ENCODE data around the gene GLS2.

The GLS2 gene

DNA sequence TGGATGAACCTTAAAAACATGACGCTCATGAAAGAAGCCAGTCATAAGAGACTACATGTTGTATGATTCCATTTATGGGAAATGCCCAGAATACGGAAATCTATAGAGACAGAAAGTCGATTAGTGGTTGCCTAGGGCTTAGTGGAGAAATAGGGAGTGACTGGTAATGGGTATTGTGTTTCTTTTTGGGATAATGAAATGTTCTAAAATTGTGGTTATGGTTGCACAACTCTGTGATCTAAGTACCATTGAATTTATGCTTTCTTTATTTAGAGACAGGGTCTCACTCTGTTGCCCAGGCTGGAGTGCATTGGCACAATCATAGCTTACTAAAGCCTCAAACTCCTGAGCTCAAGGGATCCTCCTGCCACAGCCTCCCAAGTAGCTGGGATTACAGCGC is 41.7 kb upstream of the GLS2 start:
- no peaks in the 10 kb centered on the region for H3K36me3 ChIP-seq (ENCODE audit: low read length)
- H3F3A ChIP-seq (ENCODE audit: insufficient read depth): no peaks in the 10 kb centered on the region
- H3K4me2 ChIP-seq (ENCODE audit: low read depth, low read length, poor library complexity, severe bottlenecking): no peak overlapping the region
- no peaks in the 10 kb centered on the region for H3K27me3 ChIP-seq (ENCODE audit: low read length)
- no peaks in the 10 kb centered on the region for H3K9me3 ChIP-seq (ENCODE audit: insufficient read depth, low read length)
- H3K27ac ChIP-seq (ENCODE audit: low read depth, low read length): no peak overlapping the region
- no peaks in the 10 kb centered on the region for H3K9me2 ChIP-seq (replicated peaks; ENCODE audit: insufficient read depth, low read length)
- no peak overlapping the region for H3K4me3 ChIP-seq (ENCODE audit: insufficient read depth, low read length, poor library complexity, severe bottlenecking)
- H3K9ac ChIP-seq (ENCODE audit: low read length): no peak overlapping the region
- no peak overlapping the region for H2AFZ ChIP-seq (ENCODE audit: low read depth, low read length, severe bottlenecking)
- H4K20me1 ChIP-seq (ENCODE audit: low read depth, low read length): no peaks in the 10 kb centered on the region
- no peaks in the 10 kb centered on the region for H3K79me2 ChIP-seq (ENCODE audit: insufficient read depth, low read length)
- no peak for TF ChIP-seq EZH2phosphoT487 (conservative IDR thresholded peaks at IDR 0.05; ENCODE audit: low read length)
- TF ChIP-seq, protein P1, sequence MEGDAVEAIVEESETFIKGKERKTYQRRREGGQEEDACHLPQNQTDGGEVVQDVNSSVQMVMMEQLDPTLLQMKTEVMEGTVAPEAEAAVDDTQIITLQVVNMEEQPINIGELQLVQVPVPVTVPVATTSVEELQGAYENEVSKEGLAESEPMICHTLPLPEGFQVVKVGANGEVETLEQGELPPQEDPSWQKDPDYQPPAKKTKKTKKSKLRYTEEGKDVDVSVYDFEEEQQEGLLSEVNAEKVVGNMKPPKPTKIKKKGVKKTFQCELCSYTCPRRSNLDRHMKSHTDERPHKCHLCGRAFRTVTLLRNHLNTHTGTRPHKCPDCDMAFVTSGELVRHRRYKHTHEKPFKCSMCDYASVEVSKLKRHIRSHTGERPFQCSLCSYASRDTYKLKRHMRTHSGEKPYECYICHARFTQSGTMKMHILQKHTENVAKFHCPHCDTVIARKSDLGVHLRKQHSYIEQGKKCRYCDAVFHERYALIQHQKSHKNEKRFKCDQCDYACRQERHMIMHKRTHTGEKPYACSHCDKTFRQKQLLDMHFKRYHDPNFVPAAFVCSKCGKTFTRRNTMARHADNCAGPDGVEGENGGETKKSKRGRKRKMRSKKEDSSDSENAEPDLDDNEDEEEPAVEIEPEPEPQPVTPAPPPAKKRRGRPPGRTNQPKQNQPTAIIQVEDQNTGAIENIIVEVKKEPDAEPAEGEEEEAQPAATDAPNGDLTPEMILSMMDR (IDR thresholded peaks at IDR 0.05; ENCODE audit: insufficient read depth, low read length, poor library complexity, severe bottlenecking): no peak

DNA sequence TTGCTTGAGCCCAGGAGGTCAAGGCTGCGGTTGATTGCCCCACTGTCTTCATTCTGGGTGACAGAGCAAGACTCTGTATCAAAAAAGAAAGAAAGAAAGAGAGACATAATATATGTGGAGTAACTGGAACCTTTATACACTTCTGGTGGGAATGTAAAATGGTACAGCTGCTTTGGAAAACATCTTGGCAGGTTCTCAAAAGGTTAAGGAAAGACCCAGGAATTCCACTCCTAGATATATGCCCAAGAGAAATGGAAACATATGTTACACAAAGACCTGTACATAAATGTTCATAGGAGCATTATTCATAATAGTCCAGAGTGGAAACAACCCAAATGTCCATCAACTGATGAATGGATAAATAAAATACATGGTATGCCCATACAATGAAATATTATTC is 40.9 kb upstream of the GLS2 start:
- H2AFZ ChIP-seq (ENCODE audit: low read depth, low read length, severe bottlenecking): no peak overlapping the region
- no peaks in the 10 kb centered on the region for H4K20me1 ChIP-seq (ENCODE audit: low read depth, low read length)
- TF ChIP-seq EZH2phosphoT487 (conservative IDR thresholded peaks at IDR 0.05; ENCODE audit: low read length): no peak
- TF ChIP-seq, protein P1 (IDR thresholded peaks at IDR 0.05; ENCODE audit: insufficient read depth, low read length, poor library complexity, severe bottlenecking): no peak
- H3K9me2 ChIP-seq (replicated peaks; ENCODE audit: insufficient read depth, low read length): no peaks in the 10 kb centered on the region
- H3K79me2 ChIP-seq (ENCODE audit: insufficient read depth, low read length): no peaks in the 10 kb centered on the region
- no peak overlapping the region for H3K27ac ChIP-seq (ENCODE audit: low read depth, low read length)
- no peak overlapping the region for H3K4me2 ChIP-seq (ENCODE audit: low read depth, low read length, poor library complexity, severe bottlenecking)
- no peaks in the 10 kb centered on the region for H3K9me3 ChIP-seq (ENCODE audit: insufficient read depth, low read length)
- no peaks in the 10 kb centered on the region for H3F3A ChIP-seq (ENCODE audit: insufficient read depth)
- no peaks in the 10 kb centered on the region for H3K27me3 ChIP-seq (ENCODE audit: low read length)
- no peak overlapping the region for H3K9ac ChIP-seq (ENCODE audit: low read length)
- H3K36me3 ChIP-seq (ENCODE audit: low read length): no peaks in the 10 kb centered on the region
- no peak overlapping the region for H3K4me3 ChIP-seq (ENCODE audit: insufficient read depth, low read length, poor library complexity, severe bottlenecking)

DNA sequence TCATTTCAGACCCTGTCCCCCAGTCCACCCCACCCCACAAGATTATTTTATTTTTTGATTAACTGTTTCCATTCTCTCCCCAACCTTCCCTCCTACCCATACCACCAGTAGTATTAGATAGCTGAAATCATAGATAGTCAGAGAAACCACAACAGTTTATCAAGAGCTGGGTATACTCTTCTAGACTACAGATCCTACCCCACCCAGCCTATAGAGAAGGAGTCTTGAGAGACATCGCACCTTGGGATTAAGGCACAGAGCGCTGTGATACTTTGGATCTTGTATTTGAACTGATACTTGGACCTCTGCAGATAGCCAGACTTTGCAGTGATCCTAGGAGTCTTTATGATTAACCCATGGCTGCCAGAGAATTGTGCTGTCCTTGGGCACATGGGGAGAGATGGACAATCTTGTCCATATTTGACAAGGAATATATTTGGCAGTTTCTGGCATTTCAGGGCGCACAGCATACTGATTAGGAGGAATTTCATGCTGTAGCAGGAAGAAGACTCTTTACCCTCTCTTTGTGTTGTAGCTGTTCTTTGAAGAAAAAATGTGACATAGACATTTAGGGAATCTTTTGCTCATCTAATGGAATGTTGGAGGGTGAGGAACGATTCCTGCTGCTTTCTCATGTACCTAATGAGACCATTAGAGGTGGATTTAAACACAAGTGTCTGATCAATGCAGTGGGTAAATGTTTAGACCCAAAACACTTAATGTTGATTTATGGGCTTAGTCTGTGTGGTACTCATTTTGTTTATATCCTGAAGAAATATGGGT is 34.6 kb upstream of the GLS2 start:
- Histone ChIP-seq H3K9me3 (ENCODE audit: insufficient read depth, low read length) (no peaks in the 10 kb centered on the region), H3K79me2 (ENCODE audit: insufficient read depth, low read length) (no peaks in the 10 kb centered on the region), H3K4me3 (ENCODE audit: insufficient read depth, low read length, poor library complexity, severe bottlenecking) (no peak overlapping the region), H3K4me2 (ENCODE audit: low read depth, low read length, poor library complexity, severe bottlenecking) (peak overlapping the region; percentile 50), H3K9ac (ENCODE audit: low read length) (peak overlapping the region; percentile 46; the same call in 1 of the 2 replicates), H2AFZ (ENCODE audit: low read depth, low read length, severe bottlenecking) (no peak overlapping the region), H3K36me3 (ENCODE audit: low read length) (no peaks in the 10 kb centered on the region), H4K20me1 (ENCODE audit: low read depth, low read length) (no peaks in the 10 kb centered on the region), H3K9me2 (replicated peaks; ENCODE audit: insufficient read depth, low read length) (no peaks in the 10 kb centered on the region), H3K27ac (ENCODE audit: low read depth, low read length) (no peak overlapping the region), H3F3A (ENCODE audit: insufficient read depth) (no peaks in the 10 kb centered on the region), H3K27me3 (ENCODE audit: low read length) (no peaks in the 10 kb centered on the region)
- no peak for TF ChIP-seq EZH2phosphoT487 (conservative IDR thresholded peaks at IDR 0.05; ENCODE audit: low read length)
- TF ChIP-seq, protein P1 (IDR thresholded peaks at IDR 0.05; ENCODE audit: insufficient read depth, low read length, poor library complexity, severe bottlenecking): no peak
